ENCODE data around the gene GFRA4.

Gene GFRA4

GRCh38 chr20:3635346-3635745 is 27.9 kb downstream of the GFRA4 start:
- peaks cover 9% of the 10 kb centered on the region for H3K9me3 Mint-ChIP-seq
- H3K27ac Mint-ChIP-seq: no peak overlapping the region
- peaks cover 3% of the 10 kb centered on the region for H3K27me3 Mint-ChIP-seq (ENCODE audit: low read depth, poor library complexity)
- DNase-seq: no peak
- peaks cover 36% of the 10 kb centered on the region for H3K36me3 Mint-ChIP-seq (ENCODE audit: low read depth)
- H3K4me1 Mint-ChIP-seq: peaks cover 9% of the 10 kb centered on the region
- H3K4me3 Mint-ChIP-seq: no peak overlapping the region
- no peak for TF ChIP-seq CTCF (IDR thresholded peaks at IDR 0.05)

- Mint-ChIP-seq H3K36me3 (ENCODE audit: low read depth) (peaks cover 36% of the 10 kb centered on the region), H3K27ac (no peak overlapping the region)
Measured at GRCh38 chr20:3633913-3634478, 29.2 kb downstream of the GFRA4 start.

GRCh38 chr20:3632311-3633004 is 30.7 kb downstream of the GFRA4 start:
- H3K27ac Mint-ChIP-seq: no peak overlapping the region
- DNase-seq: no peak

More at GRCh38 chr20:3633913-3634478, 29.2 kb downstream of the GFRA4 start:
- Mint-ChIP-seq H3K4me1 (peaks cover 15% of the 10 kb centered on the region), H3K27me3 (ENCODE audit: low read depth, poor library complexity) (peaks cover 3% of the 10 kb centered on the region), H3K9me3 (peaks cover 5% of the 10 kb centered on the region), H3K4me3 (no peak overlapping the region)
- no peak for TF ChIP-seq CTCF (IDR thresholded peaks at IDR 0.05)
- no peak for DNase-seq

GRCh38 chr20:3631534-3631933 is 31.7 kb downstream of the GFRA4 start:
- TF ChIP-seq CTCF (IDR thresholded peaks at IDR 0.05): no peak
- H3K9me3 Mint-ChIP-seq: peaks cover 5% of the 10 kb centered on the region
- H3K4me1 Mint-ChIP-seq: peaks cover 15% of the 10 kb centered on the region
- peaks cover 48% of the 10 kb centered on the region for H3K36me3 Mint-ChIP-seq (ENCODE audit: low read depth)
- no peak for DNase-seq
- H3K27me3 Mint-ChIP-seq (ENCODE audit: low read depth, poor library complexity): peaks cover 9% of the 10 kb centered on the region
- no peak overlapping the region for H3K4me3 Mint-ChIP-seq
- no peak overlapping the region for H3K27ac Mint-ChIP-seq

More at GRCh38 chr20:3632311-3633004, 30.7 kb downstream of the GFRA4 start:
- H3K36me3 Mint-ChIP-seq (ENCODE audit: low read depth): peaks cover 42% of the 10 kb centered on the region
- H3K27me3 Mint-ChIP-seq (ENCODE audit: low read depth, poor library complexity): peaks cover 9% of the 10 kb centered on the region
- no peak for TF ChIP-seq CTCF (IDR thresholded peaks at IDR 0.05)
- peaks cover 15% of the 10 kb centered on the region for H3K4me1 Mint-ChIP-seq
- no peak overlapping the region for H3K4me3 Mint-ChIP-seq
- H3K9me3 Mint-ChIP-seq: peaks cover 5% of the 10 kb centered on the region

- Mint-ChIP-seq H3K36me3 (ENCODE audit: low read depth) (peaks cover 48% of the 10 kb centered on the region), H3K4me1 (peaks cover 15% of the 10 kb centered on the region), H3K9me3 (peaks cover 5% of the 10 kb centered on the region), H3K27ac (no peak overlapping the region), H3K4me3 (no peak overlapping the region), H3K27me3 (ENCODE audit: low read depth, poor library complexity) (peaks cover 9% of the 10 kb centered on the region)
- TF ChIP-seq CTCF (IDR thresholded peaks at IDR 0.05): no peak
- DNase-seq: no peak
Measured at GRCh38 chr20:3630429-3630828, 32.8 kb downstream of the GFRA4 start.

- TF ChIP-seq CTCF (IDR thresholded peaks at IDR 0.05): no peak
- Mint-ChIP-seq H3K4me3 (no peak overlapping the region), H3K36me3 (ENCODE audit: low read depth) (peaks cover 48% of the 10 kb centered on the region), H3K27me3 (ENCODE audit: low read depth, poor library complexity) (peaks cover 9% of the 10 kb centered on the region), H3K27ac (no peak overlapping the region), H3K9me3 (peaks cover 5% of the 10 kb centered on the region), H3K4me1 (peaks cover 15% of the 10 kb centered on the region)
- DNase-seq: no peak
Measured at GRCh38 chr20:3629893-3630292, 33.3 kb downstream of the GFRA4 start.
